Measurements from ENCODE around the gene FSHR.

The FSHR gene

DNA sequence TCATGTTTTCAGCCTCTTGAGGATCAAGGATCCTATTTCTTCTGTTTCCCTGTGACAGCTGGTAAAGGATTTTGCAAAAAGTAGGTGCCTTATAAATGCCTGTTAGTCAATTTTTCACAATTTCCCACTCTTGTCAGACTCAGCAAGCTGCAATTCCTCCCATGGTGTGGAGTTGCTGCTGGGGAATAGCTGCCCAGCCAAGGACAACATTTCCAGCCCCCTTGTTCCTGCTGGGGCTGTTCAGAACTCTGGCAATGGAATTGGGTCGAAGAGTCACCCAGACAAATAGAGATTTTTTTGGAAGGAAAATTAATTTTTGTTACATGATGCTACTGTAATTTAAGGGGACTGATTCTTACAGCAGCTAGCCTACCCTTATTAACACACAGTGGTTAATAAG lies 43.7 kb downstream of the FSHR start:
- no peak for DNase-seq

DNA sequence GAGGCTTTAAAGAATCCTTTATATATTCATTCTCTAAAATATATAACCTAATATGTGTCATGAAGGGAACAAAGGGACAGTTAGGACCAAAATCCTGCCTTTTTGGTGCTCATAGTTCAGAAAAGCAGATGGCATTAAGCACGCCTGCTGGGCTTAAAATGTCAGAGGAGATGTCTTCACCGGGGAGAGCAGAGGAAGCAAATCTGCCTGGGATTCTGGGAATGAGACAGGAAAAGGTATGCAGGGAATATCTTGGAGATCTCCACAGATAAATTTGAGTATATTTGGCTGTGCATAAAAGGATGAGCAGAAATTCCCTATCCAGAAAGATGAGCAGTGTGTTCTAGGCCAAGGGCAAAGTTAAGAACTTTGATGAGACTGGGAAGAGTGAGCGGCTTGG lies 45.5 kb downstream of the FSHR start:
- DNase-seq: no peak

DNA sequence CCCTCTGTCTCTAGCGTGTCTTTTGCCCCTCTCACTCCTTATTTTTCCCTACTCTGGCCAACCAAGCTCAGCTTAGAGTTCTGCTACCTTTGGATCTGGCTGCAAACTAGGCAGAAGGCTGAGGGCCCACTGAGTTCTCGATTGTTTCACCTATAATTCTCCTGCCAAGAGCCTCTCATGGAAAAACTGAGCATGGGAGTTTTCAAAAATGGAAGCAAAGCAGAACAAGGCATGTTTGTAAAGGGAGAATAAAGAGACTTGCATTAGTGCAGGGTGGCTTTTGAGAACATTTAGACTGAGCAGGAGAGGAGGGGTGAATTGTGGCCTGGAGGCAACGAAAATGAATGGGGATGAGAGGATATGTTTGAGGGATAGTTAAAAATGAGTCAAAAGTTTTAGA lies 45.9 kb downstream of the FSHR start:
- no peak for DNase-seq

DNA sequence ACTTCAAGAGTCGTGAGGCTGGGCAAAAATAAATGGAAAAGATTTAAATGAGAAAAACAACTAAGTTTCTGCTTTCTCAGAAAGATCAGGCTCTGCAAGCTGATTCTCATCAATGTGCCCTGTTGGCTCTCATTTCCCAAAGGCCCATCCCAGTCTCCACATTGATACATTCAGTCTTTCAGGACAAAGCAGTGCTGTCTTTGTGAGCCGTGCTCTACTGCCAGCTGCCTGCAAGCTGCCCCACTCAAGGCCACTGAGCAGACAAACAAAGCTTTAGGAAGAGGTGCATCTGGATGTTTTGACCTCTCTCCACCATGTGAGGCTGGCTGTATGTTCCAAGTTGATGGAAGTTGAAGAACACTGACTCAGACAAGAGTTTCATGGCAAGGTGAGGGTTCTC lies 48.8 kb downstream of the FSHR start:
- DNase-seq: no peak

DNA sequence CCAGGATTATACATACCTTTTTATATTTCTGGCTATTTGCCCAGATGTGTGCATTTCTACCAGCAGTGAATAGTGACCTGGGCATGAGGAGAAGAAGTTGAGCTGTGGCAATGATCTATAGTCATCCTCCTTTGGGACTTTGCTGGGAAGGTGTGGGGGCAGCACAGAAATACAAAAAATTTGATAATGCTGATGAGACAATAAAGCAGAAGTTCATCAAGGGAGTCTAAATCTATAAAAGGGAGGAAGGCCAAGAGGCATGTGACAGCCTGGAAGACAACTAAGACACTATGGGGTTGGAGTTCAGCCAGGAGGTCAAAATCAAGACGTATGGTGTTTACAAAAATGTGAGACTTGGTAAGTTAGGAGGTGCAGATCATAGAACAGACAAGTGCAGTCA lies 52.2 kb downstream of the FSHR start:
- DNase-seq: no peak

DNA sequence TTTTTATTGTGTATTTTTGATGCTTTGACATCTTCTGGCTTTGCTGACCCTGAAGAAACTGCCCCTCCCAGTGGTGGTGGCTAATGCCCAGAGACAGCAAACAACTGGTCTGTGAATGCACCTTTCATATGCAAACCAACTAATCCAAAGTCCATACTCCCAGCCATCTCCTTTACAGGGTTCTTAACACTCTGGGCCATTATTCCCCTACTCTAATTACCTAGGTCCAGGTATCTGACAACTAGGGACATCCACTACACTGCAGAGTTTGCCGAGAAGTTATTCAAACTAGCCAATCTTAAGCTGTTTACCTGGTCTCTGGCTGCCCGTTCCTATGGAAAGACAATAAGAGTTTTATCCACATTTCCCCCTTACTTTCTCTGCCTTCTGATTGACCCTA lies 73.6 kb downstream of the FSHR start:
- no peak for DNase-seq

DNA sequence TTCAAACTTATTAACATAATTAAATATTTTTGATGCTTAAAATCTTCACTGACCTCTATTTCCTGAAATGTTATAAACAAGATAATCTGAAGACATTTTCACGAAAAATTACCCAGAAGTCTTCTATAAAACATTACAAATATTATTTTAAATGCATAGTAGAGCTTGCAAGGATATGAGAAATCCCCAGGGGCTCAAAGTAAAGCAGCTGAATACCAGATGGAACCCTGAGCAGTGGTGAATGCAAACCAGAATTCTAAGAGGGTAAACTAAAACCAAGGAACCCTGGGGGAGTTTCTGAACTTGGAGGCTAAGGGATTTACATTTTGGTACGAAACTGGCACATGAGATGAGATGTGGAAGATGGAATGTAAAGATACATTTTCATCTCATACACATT lies 83.6 kb downstream of the FSHR start:
- DNase-seq: no peak

DNA sequence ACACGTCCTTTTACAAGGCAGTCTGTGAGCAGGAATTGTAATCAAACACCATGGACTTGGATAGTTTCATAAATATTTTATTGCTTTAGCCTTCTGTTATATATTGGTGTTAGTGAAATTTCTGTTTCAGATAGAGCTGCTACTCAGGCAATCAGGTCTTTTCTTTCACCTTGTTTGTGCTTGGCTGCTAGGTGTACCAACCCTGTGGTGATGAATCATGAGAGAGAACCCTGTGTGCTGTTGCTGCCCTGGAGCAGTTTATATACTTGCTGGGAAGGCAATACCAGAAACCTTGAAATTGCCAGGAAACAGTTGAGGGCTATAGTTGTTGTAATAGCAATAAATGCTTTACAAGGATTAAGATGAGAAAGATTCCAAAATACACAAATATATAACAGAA lies 84.5 kb downstream of the FSHR start:
- DNase-seq: no peak

DNA sequence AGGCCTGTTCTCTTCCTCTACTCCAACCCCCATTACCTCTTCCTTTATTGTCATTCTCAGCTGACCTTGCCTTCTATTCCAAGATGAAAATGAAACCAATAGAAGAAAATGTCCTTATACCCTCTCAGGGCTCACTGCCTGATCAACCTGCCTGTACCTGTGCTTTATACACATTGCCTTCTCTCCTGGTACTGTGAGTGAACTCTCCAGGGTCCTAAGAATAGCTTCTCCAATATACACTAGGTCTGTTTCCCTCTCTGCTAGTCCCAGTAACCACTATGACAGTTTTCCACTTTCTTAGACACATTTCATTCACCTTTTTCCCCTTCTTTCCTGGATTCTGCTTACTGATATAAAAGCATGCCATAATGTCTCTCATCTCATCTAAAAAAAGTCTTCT lies 85.7 kb downstream of the FSHR start:
- no peak for DNase-seq

DNA sequence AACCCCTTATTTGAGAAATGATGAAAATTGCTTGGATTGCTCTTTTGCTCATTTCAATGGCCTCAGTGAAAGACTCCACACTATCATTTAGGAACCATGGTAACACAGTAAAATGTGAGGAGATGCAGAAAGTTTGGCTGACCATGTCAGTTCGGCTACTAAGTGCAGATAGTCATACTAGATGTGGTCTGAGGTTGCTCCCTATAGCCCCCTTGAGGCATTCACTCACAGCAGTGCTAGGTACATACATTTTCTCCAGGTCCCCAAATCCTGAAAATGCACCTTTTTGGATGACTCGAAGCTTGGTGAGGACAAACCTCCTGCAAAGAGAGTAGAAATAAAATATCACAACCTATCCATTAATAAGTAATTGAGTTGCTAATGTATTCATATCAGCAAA lies 86.3 kb downstream of the FSHR start:
- no peak for DNase-seq

DNA sequence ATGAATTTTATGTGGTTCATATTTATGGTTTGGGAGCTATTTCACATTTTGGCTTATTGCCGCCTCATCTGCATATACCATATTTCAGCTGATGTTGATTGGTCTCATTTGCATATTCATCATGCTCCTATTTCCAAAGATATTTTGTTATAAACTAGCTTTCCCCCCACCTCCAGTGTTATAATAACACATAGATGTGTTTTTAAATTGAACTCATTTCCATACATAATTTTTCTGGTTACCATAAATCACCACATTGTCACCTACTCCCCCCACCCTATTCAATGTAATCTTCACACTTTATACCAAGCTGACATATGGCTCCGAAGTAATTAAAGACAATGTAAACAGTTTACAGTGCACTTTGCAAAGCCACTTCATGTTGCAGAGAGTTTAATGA lies 101.2 kb downstream of the FSHR start:
- no peak for DNase-seq

DNA sequence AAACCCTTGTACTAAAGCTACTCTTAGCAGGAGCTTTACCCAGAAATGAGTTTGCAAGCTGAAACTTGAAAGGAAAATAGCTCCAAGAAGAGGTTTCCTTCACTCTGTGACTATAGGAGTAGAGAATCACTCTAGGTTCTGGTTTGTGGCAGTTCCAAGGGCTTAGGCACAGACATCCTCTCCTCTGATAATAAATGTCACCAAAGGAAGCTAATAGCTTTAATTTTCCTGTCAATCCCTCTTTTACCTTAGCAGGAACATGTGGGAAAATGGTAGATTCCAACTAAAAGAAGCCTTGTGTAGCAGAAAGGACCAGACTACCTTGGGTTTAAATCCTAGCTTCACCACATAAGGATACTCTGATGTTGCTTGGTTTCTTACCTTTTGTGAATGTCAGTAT lies 104.0 kb downstream of the FSHR start:
- DNase-seq: no peak

DNA sequence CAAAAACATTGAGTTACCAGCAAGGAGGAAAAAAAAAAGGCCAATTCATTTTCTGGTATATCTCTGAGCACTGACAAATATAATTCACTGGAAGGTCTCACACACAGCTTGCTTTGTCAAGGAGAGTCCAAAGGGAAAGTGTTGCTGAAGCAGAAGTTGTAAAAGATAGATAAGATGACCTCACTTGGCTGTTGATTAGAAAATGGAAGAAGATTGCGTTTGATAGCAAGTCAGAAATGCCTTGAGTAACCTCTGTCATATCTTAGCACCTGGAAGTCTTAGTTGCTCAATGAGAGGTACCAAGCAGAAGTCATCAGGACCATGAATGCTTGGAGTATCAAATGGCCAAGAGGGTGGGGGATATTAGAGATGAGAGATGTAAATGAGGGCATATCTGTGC lies 105.2 kb downstream of the FSHR start:
- no peak for DNase-seq

DNA sequence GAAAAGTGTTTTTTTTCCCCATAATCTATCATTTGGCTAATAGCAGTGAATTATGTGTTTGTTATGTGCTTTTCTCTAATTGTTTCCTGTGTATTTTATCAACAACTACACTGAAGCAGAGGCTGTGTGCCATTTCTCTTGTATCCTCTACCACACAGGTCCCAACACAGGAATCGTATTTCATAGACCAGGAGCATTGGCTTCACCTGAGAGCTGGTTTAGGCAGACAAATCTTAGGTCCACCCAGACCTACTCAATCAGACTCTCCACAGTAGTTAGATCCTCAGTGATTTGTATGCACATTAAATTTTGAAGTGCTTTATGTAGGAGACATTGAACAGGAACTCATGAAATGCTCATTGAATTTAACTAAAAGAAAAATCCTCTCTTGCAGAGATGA lies 109.2 kb downstream of the FSHR start:
- no peak for DNase-seq

DNA sequence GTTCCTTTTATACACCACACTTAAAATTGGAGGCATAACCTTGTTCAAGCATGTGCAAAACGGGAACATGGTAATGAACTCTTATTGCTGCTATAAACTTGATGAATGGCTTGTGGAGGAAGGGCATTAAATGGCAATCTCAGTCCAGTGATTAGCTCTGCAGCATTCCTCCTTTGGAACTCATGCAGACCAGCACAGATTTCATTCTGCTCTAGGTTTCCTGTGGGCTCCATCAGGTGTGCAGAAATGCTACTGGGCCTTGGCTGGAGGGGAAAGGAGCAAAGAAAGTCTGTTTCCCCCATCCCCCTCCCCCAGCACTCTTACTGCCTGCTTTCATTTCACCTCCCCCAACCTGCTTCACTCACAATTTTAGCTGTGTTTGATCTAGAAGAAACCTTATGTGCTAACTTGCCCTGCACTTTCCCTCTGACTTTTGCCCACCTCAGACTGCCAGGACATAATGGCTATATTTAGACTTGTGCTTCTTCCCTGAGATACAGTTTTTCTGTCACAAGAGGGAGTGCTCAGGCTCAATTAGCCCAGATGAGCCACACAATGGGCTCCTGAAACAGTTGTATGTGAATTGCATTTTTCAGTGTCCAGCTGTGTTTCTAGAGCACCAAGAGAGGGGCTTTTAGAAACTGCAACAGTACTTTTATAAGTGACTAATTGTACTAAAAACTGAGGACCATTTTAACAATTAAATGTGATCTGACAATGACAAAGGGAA lies 109.8 kb downstream of the FSHR start:
- DNase-seq: no peak

DNA sequence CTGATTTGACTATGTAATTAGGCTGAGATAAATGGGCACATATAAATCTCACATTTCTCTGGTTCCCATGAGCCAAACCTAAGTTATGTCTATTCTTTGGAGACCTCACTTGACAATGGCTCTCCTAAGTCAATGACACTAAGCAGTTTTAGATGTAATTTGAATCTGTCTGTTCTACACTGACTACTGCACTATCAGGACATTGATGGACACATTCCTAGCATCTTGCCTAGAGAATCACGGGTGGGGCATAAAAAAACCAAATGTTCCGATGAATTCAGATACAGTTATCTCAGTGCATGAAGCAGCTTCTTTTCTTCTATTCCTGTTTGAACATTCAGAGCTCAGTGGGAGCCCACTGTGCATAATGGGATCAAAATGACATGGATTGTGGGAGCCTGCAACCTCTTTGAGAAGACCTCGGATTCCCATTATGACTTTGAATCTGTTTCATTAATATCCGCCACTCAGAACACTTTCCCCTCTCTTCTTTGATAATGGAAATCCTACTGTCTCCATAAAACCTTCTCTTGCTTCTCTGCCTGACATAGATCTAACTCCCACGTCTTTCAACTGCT lies 110.8 kb downstream of the FSHR start:
- no peak for DNase-seq

DNA sequence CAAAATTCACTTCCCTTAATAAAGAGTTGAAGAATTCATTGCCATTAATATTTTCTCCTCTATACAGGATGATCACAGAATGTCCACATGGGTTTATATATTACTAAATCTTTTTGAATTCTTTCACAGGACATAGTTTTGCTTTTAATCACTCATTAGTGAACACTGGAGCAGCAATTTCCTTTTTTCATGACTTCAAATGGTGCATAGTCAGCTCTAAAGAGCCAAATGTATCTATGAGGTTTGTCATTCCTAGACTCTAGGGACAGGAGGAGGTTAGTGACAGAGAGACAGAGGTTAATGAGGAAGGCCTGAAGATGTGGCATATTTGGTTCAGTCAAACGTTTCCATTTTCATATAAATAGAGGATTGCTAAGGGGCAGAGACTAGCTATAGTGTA lies 111.8 kb downstream of the FSHR start:
- no peak for DNase-seq

DNA sequence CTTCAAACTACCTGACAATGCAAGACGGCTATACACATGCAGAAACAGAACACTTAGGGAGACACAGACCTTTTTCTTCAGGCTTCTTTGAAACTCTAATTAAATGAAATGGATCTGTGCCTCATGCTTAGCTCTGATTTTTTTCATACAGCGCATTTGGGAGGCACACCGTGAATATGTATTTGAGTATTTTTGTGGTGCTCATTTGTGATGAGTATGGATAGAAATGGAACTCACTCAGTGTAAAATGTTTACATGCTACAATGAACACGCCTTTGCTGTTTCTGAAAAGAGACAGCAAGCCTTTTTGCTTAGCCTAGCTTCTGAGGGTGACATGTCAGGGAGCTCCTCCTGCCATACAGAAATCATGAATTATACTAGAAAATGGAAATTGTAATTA lies 113.3 kb downstream of the FSHR start:
- DNase-seq: no peak

DNA sequence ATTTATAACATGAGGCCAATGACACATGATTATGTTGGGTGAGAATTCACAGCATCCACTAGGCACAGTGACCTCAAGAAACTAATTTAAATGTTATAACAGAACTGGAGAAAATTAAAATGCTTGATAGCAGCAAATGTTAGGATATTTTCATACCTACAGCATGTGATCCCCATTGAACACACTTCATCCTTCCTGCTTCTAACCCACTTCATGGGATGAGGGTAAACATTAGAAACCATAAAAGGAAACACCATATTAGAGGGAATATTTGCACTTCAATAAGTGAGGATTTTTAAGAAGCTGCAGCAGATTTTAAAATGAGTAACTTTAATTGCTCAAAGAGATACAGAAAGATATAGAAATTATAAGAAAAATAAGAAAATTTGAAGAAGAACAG lies 117.1 kb downstream of the FSHR start:
- no peak for DNase-seq

DNA sequence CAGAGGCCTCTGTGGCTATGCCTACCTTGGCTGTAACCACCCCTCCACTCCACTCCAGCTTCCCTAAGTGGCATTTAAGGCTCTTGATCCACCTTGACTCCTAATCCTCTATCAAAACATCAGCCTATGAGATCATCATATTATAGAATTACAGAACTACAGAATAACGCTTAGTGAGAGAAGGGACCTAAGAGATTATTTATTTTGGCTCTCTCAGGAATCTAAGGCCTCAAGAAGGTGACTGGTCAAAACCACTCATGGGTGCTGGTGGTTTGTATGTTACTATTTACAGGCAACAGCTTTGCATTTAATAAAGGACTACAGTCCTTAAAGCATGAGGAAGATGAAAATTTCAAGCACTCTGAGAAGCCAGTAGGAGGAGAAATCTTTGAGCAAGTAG lies 118.8 kb downstream of the FSHR start:
- no peak for DNase-seq

DNA sequence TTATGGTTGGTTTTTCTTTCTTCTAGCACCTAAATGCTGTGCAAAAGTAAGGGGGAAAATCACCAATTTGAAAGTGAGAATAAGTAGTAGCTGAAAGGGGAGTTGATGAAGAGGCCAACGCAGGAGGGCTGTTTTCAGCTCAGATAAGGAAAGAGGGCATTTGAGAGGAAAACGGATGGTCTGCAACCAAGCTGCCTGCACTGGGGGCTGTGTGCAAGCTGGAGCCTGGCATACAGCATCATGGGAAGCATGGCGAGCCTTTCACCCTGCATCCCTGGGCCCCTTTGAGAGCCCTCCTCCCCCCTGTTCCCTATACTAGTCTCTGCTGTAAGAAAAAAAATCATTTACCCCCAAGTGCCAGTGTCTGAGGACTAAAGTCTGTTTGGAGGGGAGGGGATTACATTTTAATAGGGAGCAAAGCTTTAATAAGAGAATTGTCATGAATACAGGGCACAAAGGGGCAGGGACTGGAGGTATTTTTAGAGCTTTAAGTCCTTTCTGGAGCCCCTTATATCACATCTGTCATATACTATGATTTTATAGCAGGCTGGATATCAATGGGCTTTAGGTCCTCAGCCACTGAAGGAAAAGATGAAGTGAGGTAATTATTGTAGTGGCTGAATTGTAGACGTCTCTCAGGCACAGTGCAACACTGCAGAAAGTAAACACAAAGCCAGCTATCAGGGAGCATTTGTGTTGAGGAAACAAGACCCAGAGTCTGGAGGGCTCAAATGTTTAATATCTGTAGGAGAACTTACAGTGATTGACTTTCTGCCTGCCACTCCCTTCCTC lies 120.7 kb downstream of the FSHR start:
- DNase-seq: no peak

DNA sequence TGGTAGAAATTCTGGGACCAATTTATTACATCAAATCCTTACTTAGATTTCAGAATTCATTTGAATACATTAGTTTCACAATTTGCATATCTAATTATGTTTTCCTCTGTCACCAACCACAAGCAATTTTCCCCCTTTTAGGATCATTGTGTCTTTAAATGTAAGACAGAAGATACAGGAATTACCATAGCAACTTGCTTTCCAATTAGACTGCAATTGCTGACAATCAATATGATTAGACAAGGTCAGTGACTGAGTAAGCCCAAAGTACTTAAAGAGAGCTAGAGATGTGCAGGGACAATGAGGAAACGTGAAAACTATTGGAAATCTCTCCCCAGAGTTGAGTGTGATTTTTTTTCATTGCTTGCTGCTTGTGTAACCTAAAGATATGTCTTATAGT lies 121.4 kb downstream of the FSHR start:
- no peak for DNase-seq

DNA sequence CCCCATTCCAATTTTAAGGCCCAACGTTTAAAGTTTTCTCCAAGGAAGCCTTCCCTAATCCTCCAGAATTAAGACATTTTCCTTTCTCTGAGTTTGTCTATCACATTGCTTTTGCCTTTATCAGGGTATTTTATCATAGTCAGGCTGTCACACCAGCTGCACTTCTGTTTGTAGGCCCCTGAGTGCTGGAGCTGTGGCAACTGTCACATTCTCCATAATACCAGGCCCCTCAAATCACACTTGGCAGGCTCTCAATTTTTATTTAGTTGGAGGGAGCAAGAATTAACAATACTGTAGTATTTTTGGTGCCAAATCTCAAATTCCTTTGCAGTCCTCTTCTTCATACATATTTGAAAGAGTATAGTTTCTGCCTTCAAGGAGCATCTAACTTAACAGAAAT lies 122.2 kb downstream of the FSHR start:
- no peak for DNase-seq

DNA sequence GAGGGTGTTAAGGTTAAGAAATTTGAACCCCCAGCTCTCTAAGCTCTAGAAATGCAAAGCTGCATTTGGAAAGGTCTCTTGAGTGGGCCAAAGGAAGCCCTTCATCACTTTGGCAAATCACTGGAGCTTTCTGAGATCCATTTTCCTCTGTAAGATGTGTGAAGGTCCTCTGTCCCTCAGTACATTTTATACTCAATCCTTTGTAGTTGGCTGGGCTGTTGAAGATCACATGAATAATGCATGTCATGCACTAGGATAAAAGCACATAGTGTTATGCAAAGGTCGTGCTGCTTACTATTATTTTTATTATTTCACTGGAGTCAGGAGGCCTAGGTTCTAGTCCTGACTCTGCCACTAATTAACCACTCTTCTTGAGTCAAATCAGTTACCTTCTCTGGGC lies 124.9 kb downstream of the FSHR start:
- DNase-seq: no peak

DNA sequence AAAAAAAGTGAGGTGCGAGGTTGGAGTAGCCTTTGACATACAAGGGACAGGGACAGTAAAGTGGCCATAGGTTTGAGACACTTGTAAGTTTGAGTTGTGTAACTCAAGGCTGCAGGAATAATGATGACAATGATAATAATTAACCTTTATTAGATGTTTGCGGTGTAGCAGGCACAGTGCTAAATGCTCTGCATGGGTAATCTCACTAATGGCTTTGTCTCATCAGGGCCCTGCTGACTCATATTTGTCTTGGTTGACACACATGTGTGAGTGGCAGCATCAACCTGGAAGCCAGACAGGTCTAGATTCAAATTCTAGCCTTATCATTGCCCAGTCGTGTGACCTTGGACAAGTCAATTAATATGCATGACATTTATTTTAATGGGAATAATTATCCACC lies 126.2 kb downstream of the FSHR start:
- no peak for DNase-seq
